Tibial nerve (tissue), 4 donors: ENCODE results near the gene EIF5A2. TPM values are rescaled to one million over a fixed set of nuclear protein-coding genes. Genes with fewer than 3 reads are reported as not detected.

Experiments used
- DNase-seq, 2 donors: peaks; one replicate each; pipeline ENCODE4 v3.0.0-alpha.2; 2019; ENCODE audit warnings: low spot score in 2 of 2
- H3K27ac ChIP-seq, 4 donors: fragments of 200-600 bp; sonication (generic) in 3 of 4; one replicate each; pipeline ENCODE4 v1.5.1; 2017 to 2019; ENCODE audit warnings: mild to moderate bottlenecking in 1 of 4
- H3K27me3 ChIP-seq, 2 donors: fragments of 200-600 bp; sonication (generic) in 1 of 2; one replicate each; pipeline versions ENCODE4 v1.5.1 to v1.6.0; 2017 to 2019
- H3K36me3 ChIP-seq, 3 donors: fragments of 200-600 bp; sonication (generic); one replicate each; pipeline ENCODE4 v1.5.1; 2018 to 2019
- H3K4me1 ChIP-seq, 4 donors: fragments of 200-600 bp; sonication (generic) in 3 of 4; one replicate each; pipeline ENCODE4 v1.5.1; 2017 to 2019
- H3K4me3 ChIP-seq, 4 donors: fragments of 200-600 bp; sonication (generic) in 3 of 4; one replicate each; pipeline ENCODE4 v1.5.1; 2017 to 2019; ENCODE audit warnings: mild to moderate bottlenecking in 1 of 4, moderate library complexity in 1 of 4
- H3K9me3 ChIP-seq, 4 donors: fragments of 200-600 bp; sonication (generic) in 3 of 4; one replicate each; pipeline ENCODE4 v1.5.1; 2017 to 2019
- CTCF ChIP-seq, 5 experiments: fragments of 200-600 bp in 3 of 5; fragments of 450-650 bp in 2 of 5; sonication (generic) in 3 of 5; IDR thresholded peaks; one replicate each; pipeline ENCODE4 v1.5.1; 2016 to 2019; ENCODE audit warnings: antibody characterized with exemption in 5 of 5, mild to moderate bottlenecking in 3 of 5, moderate library complexity in 2 of 5
- EP300 ChIP-seq, 2 donors: sonication (generic); formaldehyde crosslinking; IDR thresholded peaks; one replicate each; pipeline ENCODE4 v1.6.1; 2017; ENCODE audit warnings: antibody characterized with exemption in 2 of 2, mild to moderate bottlenecking in 1 of 2
- POLR2A ChIP-seq, 2 donors: fragments of 450-650 bp; IDR thresholded peaks; one replicate each; pipeline ENCODE4 v1.6.1; 2017; ENCODE audit warnings: antibody characterized with exemption in 2 of 2, mild to moderate bottlenecking in 2 of 2, moderate library complexity in 2 of 2
- WGBS, 2 donors: methylation state at CpG; one replicate each; pipeline ENCODE4 v1.1.5; 2018; 5-methylcytosine and 5-hydroxymethylcytosine counted together
- total RNA-seq, 4 donors: library from RNA; depleted of rRNA; stranded (reverse); fragments of >200 nt; gene quantifications; one replicate each; pipeline ENCODE4 v1.1.0, GENCODE V29; 2016

The EIF5A2 gene
- total RNA-seq, 4 donors from 2014 or later = 3.6 to 12.6 (median 6.5) TPM

GRCh38 chr3:170840291-170840859, 68.1 kb downstream of the EIF5A2 start:
- WGBS, 2 donors = 27 to 28% methylated on average over 2 of the region's 2 CpGs
- TF ChIP-seq POLR2A (IDR thresholded peaks at IDR 0.05) (no peak), CTCF (IDR thresholded peaks at IDR 0.05) (no peak), EP300 (IDR thresholded peaks at IDR 0.05) (peak in 1 of 2 donors; percentile 18)
- H3K36me3 ChIP-seq = no peaks in the 10 kb centered on the region

GRCh38 chr3:170839518-170840100, 68.8 kb downstream of the EIF5A2 start:
- DNase-seq = no peak
- Histone ChIP-seq H3K9me3 (no peaks in the 10 kb centered on the region), H3K27ac (peak overlapping the region in 1 of 4 donors; percentile 41), H3K27me3 (no peaks in the 10 kb centered on the region), H3K4me3 (no peak overlapping the region), H3K36me3 (no peaks in the 10 kb centered on the region), H3K4me1 (peaks cover 0 to 8% (median 0%) of the 10 kb centered on the region in 4 donors)
- TF ChIP-seq CTCF (IDR thresholded peaks at IDR 0.05) (no peak), EP300 (IDR thresholded peaks at IDR 0.05) (no peak), POLR2A (IDR thresholded peaks at IDR 0.05) (no peak)
- 66 to 73% methylated on average over 3 of the region's 3 CpGs for WGBS, 2 donors

More at GRCh38 chr3:170840291-170840859, 68.1 kb downstream of the EIF5A2 start:
- Histone ChIP-seq H3K27me3 (no peaks in the 10 kb centered on the region), H3K4me3 (no peak overlapping the region), H3K27ac (peak overlapping the region in 1 of 4 donors; percentile 41), H3K9me3 (no peaks in the 10 kb centered on the region), H3K4me1 (peaks cover 0 to 8% (median 0%) of the 10 kb centered on the region in 4 donors)
- DNase-seq = no peak

Other genes with a start within 250 kb of the EIF5A2 start
- 10 to 100 TPM; 59.0 to 96.6 (median 88.2) TPM for gene RPL22L1, start 38.4 kb downstream of the EIF5A2 start, total RNA-seq
- gene SLC2A2, start 118.1 kb upstream of the EIF5A2 start, total RNA-seq = not detected